NCI-H187 treated with DMSO at 0.1 percent for 48 hours (cell line): ENCODE data around the gene CACNG6.

Source experiments
- DNase-seq: peaks from one replicate; lab custom pipeline; 2025; lab: John Stamatoyannopoulos, UW

Gene CACNG6

DNA sequence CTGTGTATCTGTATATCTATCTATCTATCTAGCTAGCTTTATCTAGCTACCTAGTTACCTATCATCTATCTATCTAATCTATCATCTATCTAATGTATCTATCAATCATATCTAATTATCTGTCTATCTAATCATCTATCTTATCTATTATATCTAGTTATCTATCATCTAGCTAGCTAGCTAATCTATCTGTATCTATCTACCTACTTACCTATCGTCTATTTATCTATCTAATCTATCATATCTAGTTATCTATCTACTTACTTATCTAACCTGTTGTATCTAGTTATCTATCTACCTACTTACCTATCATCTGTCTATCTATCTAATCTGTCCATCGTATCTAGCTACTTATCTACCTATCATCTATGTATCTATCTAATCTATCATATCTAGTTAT, 54.3 kb downstream of the CACNG6 start:
- DNase-seq = no peak

GRCh38 chr19:54047616-54048015, 56.2 kb downstream of the CACNG6 start:
- no peak for DNase-seq
